Stimulated activated CD8-positive, alpha-beta memory T cell treated with anti-CD3 and anti-CD28 coated beads, Interleukin-15, amount 100 ng/mL, for 4 hours (primary cell): Measurements from ENCODE around the gene ZBED1.
"Not testable (repeated sequence)": the region's sequence is repeated elsewhere in the genome, so short reads cannot be mapped to it uniquely, and the experiment has no call there.

Source experiments
- DNase-seq, 2 donors: peaks; one replicate each; pipeline ENCODE4 v3.0.0-alpha.2; 2020; ENCODE audit warnings: low read depth in 2 of 2

The ZBED1 gene

DNA sequence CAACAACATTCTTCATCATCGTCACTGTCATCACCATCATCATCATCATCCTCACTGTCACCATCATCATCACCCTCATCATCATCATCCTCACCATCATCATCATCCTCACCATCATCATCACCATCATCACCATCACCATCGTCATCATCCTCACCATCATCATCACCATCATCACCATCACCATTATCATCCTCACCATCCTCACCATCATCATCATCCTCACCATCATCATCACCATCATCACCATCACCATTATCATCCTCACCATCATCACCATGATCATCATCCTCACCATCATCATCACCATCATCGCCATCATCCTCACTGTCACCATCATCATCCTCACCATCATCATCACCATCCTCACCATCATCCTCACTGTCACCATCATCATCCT, 18.9 kb upstream of the ZBED1 start:
- not testable (repeated sequence) for DNase-seq

DNA sequence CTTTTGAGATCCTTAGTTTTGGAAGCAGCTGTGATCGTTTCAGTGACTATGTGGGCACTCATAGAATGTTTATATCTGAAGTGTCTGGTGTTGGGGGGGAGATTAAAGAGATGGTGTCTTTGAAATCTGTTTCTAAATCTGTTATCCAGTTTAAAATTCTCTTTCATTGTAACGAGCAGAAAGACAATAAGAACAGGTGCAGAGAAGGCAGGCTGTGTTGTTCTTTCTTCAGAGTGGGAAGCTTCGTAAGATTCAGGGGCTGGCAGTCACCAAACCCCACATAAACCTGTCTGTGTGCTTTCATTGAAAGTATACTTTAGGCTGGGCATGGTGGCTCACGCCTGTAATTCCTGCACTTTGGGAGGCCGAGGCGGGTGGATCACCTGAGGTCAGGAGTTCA, 16.3 kb upstream of the ZBED1 start:
- no peak for DNase-seq

DNA sequence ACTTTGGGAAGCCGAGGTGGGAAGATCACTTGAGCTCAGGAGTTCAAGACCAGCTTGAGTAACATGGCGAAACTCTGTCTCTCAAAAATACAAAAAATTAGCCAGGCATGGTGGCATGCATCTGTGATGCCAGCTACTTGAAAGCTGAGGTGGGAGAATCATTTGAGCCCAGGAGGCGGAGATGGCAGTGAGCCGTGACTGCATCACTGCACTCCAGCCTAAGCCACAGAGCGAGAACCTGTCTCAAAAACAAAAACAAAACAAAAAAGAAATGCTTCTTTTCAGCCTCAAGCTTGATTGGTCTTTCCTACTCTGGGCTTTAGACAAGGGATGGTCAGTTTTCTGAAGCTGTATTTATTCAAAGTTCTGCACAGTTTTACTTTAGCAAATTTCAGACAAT, 15.8 kb upstream of the ZBED1 start:
- no peak for DNase-seq

DNA sequence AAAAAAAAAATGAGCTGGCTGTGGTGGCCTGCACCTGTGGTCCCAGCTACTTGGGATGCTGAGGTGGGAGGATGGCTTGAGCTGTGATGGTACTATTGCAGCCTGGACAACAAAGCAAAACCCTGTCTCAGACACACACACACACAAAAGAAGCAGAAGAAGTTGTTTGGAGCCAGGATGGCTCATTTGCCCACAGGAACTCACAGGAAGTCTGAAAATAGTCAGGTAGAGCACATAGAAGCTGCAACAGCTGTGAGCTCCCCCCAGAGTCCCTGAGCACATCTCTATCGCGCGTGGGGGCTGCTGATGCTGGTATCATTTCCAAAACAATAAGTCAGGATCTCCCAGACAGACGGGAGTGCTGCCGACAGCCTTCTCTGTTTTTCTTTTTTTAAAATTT, 13.4 kb upstream of the ZBED1 start:
- no peak for DNase-seq

DNA sequence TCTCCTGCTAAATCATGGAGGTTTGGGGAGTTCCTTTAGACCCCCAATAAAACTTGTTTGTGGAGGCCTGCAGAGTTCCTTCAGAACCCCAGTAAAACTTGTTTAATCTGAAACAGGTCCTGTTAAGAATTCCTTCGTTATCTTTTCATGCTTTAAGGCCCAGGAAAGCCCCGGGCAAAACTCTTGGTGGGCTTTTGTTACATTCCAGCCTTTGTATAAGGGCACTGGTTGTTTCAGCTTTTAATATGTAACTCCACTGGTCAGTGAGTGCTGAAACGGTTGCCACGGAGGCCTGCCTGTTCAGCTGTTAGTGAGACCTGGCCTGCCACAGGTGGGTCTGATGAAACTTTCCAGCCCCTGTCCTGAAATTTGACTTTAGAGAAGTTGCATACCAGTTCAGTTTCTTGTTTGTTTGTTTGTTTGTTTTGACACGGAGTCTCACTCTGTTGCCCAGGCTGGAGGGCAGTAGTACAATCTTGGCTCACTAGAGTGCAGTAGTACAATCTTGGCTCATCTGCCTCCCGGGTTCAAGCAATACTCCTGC, 12.4 kb upstream of the ZBED1 start:
- no peak for DNase-seq

DNA sequence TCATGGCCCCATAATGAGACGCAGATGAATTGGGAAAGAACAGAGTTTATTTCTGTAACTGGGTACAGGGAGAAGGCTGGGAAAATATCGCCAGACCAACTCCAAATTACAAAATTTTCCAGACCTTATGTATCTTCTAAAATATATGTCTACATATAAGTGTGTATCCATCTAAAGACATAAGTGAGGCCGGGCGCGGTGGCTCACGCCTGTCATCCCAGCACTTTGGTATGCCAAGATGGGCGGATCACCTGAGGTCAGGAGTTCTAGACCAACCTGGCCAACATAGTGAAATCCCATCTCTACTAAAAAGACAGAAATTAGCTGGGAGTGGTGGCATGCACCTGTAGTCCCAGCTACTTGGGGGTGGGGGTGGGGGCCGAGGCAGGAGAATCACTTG, 11.7 kb upstream of the ZBED1 start:
- DNase-seq: no peak

DNA sequence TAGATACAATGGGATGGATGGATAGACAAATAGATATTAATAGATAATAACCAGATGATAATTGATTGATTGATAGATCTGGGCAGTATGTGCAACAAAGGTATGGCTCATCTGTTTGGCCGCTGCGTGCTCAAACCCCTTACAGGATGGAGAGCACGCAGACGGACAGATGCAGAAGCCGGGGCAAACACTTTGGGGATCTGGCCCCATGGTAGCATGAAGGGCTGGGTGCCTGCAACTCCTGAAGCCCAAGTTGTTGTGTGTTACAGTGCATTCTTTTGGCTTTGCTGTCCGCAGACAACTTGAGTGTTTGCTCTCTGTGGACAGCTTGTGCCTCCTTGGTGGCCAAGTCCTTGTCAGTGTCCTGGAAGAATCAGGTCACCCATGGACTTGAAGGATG, 10.6 kb upstream of the ZBED1 start:
- no peak for DNase-seq

DNA sequence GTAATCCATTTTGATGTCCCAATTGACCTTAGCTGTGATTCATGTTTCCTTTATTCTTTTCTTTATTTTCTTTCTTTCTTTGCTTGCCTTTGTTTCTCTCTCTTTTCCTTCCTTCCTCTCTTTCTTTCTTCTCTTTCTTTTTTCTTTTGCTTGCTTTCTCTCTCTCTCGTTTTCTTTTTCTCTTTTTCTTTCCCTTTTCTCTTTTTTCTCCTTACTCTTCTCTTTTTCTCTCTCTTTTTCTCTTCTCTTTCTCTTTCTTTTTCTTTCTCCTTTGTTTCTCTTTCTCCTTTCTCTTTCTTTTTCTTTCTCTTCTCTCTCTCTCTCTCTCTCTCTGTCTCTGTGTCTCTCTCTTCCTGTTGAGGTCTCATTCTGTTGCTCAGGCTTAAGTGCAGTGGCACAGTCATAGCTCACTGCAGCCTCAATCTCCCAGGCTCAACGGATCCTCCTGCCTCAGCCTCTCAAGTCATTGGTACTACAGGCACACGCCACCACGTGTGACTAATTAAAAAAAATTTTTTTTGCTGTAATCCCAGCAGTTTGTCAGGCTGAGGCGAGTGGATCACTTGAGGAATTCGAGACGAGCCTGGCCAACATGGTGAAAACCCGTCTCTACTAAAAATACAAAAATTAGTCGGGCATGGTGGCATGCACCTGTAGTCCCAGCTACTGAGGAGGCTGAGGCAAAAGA, 8.0 kb upstream of the ZBED1 start:
- DNase-seq: no peak

DNA sequence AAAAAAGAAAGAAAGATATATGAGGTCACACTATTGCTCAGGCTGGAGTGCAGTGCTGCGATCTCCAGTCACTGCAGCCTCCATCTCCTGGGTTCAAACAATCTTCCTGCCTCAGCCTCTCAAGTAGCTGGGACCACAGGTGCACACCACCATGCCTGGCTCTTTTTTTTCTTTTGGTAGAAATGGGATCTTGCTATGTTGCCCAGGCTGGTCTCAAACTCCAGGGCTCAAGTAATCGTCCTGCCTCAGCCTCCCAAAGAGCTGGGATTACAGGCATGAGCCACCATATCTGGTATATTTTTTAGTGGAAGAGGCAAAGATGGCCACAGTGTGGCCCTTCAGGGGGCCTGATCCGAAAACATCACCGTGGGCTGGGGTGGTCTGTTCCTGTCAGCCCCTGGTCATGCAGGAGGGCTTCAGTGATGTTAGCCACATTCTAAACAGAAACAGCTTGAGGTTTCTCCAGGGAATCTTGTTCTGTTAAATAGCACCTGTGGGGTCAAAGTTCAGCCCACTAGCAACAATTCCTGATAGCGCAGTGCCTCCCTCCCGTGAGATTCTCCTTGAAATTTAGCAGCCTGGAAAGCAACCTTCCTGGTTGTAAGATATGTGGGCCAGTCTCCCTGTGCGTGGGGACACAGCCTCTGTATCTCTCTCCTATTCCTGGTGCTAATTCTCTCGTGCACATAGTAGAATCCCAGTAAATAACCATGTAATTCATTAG, 7.3 kb upstream of the ZBED1 start:
- DNase-seq: no peak

DNA sequence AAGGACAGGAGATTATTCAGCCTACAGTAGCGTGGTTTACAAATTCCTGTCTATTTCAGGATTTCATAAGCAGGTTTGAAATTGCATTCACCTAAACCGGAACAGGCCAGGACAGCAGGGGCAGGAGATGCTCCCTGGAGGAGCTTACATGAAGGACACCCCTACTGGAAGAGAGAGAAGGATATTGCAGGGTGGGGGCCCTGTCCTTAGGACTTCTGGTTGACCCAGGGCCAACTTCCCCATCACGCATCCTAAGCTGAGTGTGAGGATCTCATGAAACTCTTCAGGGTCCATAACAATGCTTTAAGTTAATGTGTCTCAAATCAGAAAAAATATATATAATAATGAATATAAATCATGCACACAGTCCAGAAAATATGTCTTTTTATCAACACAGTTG, 6.4 kb upstream of the ZBED1 start:
- DNase-seq: no peak

DNA sequence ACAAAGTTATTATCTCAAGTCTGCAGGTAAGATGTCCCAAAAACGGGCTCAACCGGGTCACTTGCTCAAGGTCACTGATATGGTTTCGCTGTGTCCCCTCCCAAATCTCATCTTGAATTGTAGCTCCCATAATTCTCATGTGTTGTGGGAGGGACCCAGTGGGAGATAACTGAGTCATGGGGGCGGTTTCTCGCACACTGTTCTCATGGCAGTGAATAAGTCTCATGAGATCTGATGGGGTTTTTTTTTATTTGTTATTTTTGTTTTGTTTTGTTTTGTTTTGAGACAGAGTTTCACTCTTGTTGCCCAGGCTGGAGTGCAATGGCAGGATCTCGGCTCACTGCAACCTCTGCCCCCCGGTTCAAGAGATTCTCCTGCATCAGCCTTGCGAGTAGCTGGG, 4.6 kb upstream of the ZBED1 start:
- DNase-seq: not testable (repeated sequence)

DNA sequence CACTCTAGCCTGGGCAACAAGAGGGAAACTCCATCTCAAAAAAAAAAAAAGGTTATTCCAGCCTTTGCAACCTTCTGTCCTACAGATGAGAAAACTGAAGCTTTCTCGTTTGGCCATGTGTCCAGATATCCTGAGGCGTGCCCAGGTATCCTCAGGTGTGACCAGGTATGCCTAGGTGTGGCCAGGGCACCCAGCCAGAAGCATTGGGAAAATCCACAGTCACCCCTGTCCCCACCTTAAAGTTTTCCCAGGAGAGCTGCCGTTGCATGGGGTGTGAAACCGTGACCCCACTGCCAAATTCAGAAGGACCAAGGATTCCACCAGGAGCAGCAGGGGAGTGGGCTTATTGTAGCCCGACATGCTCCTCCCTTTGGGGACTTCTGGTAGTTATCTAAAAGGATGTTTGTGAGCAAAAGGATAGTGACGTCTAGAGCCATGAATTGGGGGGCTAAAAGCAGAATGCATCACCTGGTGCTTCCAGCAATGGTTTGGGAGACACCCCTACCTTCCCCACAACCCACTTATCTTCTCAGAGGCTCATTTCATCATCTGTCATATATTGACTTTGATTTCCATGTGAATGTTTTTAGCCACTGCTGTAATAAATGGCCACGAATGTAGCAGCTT, 4.0 kb upstream of the ZBED1 start:
- no peak for DNase-seq

DNA sequence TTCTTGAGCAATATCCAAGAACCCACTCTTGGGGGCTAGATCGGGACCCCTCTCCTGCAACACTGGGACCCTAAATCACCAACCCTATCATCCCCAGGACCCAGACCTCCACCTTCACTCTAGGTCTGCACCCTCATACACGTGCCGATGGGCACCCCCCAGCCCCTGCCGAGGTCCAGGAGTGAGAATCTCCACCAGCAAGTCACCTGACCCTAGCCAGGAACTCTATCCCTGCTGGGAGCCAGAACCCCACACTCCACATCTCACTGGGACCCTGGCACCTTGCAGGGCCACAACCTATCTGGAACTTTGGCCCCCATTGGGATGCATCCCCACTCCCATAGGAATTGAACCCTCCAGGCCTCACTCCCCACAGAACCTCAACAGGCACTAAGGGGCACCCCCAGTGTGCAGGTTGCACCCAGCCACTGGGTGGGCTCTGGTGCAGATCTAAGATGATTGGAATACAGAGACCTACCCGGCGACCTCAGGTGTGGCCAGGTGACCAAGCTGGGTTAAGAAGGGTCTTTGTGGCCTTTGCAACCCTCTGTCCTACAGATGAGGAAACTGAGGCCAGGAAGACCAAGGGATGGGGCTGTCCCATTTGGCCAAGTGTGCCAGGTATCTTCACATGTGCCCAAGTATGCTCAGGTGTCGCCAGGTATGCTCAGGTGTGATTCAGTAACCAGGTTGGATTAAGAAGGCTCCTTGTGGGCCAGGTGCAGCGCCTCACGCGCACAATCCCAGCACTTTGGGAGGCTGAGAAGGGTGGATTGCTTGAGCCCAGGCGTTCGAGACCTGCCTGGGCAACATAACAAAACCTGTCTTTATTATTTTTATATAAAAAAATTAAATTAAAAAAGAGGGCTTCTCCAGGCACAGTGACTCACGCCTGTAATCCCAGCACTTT, 3.1 kb upstream of the ZBED1 start:
- DNase-seq: no peak

DNA sequence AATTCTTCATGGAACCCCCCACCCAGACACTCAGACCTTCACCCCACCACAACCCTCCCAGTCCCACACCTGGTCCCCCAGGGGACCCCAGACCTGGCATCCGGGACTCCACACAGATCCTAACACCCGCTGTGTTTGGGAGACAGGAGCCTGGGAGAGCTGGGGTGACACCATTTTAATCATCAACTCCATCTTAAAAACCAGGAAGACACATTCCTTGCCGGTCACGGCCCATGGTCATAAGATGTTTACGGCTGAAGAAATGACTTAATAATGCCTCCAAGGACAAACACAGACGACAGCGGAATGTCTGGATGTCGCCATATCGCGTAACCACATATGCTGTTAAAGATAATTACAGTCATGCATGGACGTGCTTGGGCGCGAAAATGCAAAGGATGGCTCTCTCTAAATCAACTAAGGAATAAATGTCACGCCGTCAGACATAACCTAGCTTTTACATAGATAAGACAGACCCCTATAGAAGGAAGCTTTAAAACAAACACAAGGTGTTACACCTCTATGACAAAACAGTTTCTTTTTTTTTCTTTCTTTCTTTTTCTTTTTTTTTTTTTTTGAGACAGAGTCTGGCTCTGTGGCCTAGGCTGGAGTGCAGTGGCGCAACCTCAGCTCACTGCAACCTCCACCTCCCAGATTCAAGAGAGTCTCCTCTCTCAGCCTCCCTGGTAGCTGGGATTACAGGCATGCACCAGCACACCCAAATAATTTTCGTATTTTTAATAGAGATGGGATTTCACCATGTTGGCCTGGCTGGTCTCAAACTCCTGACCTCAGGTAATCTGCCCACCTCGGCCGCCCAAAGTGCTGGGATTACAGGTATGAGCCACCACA, 2.1 kb upstream of the ZBED1 start:
- no peak for DNase-seq

DNA sequence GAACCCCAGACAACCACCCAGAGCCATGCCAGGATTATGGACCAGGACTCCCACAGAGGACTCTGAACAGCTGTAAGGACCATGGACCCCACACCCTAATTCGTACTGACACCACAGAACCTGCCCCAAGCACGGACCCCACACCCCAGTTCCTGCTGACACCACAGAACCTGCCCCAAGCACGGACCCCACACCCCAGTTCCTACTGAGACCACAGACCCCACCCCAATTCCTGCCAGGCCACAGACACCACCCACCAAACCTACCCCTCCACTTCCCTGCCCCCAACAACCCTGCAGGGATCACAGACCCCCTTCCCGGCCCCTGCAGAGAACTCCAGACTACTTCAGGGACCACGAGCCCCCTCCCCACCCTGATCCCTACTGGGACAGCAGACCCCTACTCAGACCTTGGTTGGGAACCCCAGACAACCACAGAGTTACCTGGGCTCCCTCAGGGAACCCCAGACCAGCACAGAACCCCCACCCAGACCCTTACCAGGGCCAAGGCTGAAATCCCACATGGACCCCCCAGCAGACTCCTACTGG, 1.4 kb upstream of the ZBED1 start:
- no peak for DNase-seq

DNA sequence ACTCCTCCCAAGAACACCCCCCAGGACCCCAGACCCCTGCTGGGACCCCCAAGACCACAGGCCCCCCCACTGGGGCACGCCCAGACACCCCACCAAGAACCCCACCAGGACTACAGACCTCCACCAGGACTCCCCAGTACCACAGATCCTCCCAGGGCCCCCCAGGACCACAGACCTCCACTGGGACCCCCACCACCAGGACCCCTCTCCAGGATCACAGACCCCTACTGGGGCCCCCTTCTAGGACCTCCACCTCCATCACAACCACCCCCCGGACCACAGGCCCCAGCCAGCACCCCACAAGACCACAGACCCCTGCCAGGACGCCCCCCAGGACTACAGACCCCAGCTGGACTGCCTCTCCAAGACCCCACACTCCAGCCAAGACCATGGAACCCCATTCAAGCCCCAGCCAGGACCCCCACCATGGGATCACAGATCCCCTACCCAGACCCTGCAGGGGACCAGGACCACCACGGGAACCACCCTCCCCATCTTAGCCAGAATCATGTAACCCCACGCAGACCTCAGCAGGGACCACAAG, 855 bp upstream of the ZBED1 start:
- DNase-seq: no peak

DNA sequence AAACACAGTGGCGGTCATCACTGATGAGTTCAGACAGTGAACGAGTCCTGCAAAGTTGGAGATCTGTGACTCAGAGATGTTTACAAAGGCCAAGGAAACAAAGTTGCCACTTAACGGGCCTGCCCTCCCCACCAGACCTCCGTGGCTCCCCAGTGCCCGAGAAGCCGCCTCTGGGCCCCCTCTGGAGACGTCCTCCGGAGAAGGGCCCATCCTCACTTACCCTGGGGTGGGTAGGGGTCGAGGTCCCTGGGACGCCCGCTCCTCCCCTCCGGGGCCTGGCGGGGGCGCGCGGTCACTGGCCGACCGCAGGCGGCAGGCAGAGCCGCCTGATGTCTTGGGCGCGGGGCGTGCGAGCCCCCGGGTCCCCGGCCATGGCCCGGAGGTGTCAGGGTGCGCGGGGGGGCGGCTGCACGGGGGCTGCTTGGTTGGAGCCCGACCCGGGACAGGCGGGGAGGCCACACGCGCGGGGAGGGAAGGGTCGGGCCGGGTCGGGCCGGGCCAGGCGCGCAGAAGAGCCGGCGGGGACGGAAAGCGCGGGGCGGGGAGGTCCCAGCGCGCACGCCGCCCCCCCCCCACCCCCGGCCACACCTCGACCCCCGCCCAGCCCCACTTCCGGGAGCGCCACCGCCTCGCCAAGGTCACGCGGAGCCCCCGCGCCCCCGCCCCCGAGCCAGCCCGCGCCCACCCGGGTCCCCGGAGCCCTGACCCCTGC, 529 bp downstream of the ZBED1 start:
- DNase-seq: no peak

DNA sequence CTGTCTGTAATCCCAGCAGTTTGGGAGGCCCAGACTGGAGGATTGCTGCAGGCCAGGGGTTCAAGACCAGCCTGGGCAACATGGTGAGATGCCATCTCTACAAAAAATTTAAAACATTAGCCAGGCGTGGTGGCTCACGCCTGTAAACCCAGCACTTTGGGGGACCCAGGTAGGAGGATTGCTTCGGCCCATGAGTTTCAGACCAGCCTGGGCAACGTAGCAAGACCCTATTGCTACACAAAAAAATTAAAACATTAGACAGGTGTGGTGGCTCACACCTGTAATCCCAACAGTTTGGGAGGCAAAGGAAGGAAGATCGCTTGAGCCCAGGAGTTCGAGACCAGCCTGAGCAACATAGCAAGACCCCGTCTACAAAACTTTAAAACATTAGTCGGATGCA, 1.3 kb downstream of the ZBED1 start:
- no peak for DNase-seq

DNA sequence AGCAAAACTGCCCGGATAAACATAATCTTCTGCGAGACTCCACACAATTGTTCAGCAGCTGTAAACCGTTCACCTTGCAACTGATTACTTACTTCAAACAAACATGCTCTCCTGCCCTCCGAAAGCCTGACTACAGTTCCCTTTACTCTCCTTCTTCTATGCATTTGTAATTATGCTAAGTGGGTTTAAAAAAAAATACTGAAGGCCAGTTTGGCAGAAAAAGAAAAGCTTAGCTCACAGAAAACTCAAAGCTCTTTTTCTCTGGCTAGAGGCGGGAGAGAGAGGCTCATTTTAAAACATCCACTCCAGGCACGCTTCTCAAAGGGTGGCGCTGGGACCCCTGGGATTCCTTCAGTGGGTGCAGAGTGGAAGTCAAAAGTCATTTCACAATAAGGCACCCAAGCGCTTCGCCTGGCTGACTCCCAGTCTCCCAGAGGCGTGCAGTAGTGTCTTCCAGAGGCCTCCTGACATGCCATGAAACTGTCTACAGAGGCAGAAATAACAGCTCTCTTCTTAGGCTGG, 1.9 kb downstream of the ZBED1 start:
- DNase-seq: no peak
